Measurements from ENCODE around the gene SOX12. TPM values are rescaled to one million over a fixed set of nuclear protein-coding genes. Genes with fewer than 3 reads are reported as not detected.

Gene SOX12
- total RNA-seq, 1 experiment from 2014 or later: 12.7 TPM

GRCh38 chr20:297098-297924 is 28.0 kb upstream of the SOX12 start, which contains the start of gene ZCCHC3:
Gene ZCCHC3 (plus strand): TSS chr20:297570. CDS start chr20:297587, 17 bp downstream.
- Histone ChIP-seq H3K27ac (peak within 1 kb of the TSS; percentile 71), H3K36me3 (peaks cover 15% of the 10 kb centered on the region; the same call in 1 of the 2 replicates), H3K9me3 (replicated peaks) (no peaks in the 10 kb centered on the region), H3K4me3 (peak within 1 kb of the TSS; percentile 81), H3K27me3 (no peaks in the 10 kb centered on the region), H3K4me1 (no peaks in the 10 kb centered on the region)
- DNase-seq: peak; percentile 87 to 95

GRCh38 chr20:297925-298775 is 27.2 kb upstream of the SOX12 start:
- H3K27ac ChIP-seq: peak overlapping the region; percentile 71
- peak; percentile 58 to 63 for DNase-seq
- H3K9me3 ChIP-seq (replicated peaks): no peaks in the 10 kb centered on the region
- peak overlapping the region; percentile 81 for H3K4me3 ChIP-seq
- H3K36me3 ChIP-seq: peaks cover 15% of the 10 kb centered on the region; the same call in 1 of the 2 replicates
- no peaks in the 10 kb centered on the region for H3K4me1 ChIP-seq
- H3K27me3 ChIP-seq: no peaks in the 10 kb centered on the region

- DNase-seq: no peak
- H3K4me3 ChIP-seq: peak overlapping the region; percentile 81
- H3K4me1 ChIP-seq: no peaks in the 10 kb centered on the region
- H3K9me3 ChIP-seq (replicated peaks): no peaks in the 10 kb centered on the region
- H3K27ac ChIP-seq: no peak overlapping the region; the same call in 1 of the 2 replicates
- peaks cover 15% of the 10 kb centered on the region; the same call in 1 of the 2 replicates for H3K36me3 ChIP-seq
- no peaks in the 10 kb centered on the region for H3K27me3 ChIP-seq
Measured at GRCh38 chr20:298776-299391, 26.5 kb upstream of the SOX12 start.

DNA sequence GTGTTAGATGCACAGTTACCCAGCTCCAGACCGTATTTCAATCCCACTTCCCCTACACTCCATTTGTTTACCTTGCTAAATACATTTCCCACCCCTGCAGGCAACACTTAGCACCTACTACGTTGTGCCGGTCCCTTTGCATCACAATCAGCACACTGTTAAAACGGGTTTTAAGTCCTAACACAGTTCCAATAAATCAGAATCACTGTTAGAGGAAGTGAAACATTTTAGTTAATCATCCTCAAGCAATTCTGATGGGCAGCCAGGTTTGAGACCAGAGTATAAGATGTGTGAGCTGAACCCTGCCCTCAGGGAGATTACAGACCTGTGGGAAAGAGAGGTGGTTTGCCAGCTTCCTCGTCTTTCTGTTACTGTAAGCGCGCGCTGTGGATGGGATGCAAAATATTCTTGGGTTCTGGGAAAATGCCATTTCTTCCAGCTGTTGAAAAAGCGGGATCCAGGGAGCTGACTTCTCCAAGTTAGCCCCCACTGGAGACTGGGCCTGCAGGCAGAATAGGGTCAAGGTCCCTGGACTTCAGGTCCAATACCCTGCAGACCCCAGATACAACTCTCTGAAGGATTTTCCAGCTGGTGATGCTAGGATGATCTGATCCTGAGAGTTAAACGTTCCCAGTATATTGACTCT is 24.9 kb upstream of the SOX12 start:
- no peaks in the 10 kb centered on the region for H3K9me3 ChIP-seq (replicated peaks)
- no peak overlapping the region for H3K27ac ChIP-seq
- no peak for DNase-seq
- no peak overlapping the region for H3K4me3 ChIP-seq
- H3K27me3 ChIP-seq: no peaks in the 10 kb centered on the region
- peaks cover 15% of the 10 kb centered on the region; the same call in 1 of the 2 replicates for H3K36me3 ChIP-seq
- no peaks in the 10 kb centered on the region for H3K4me1 ChIP-seq

GRCh38 chr20:301886-302848 is 23.2 kb upstream of the SOX12 start:
- Histone ChIP-seq H3K4me3 (no peak overlapping the region), H3K9me3 (replicated peaks) (no peaks in the 10 kb centered on the region), H3K4me1 (no peaks in the 10 kb centered on the region), H3K27ac (no peak overlapping the region), H3K27me3 (no peaks in the 10 kb centered on the region), H3K36me3 (peaks cover 15% of the 10 kb centered on the region; the same call in 1 of the 2 replicates)
- no peak for DNase-seq

DNA sequence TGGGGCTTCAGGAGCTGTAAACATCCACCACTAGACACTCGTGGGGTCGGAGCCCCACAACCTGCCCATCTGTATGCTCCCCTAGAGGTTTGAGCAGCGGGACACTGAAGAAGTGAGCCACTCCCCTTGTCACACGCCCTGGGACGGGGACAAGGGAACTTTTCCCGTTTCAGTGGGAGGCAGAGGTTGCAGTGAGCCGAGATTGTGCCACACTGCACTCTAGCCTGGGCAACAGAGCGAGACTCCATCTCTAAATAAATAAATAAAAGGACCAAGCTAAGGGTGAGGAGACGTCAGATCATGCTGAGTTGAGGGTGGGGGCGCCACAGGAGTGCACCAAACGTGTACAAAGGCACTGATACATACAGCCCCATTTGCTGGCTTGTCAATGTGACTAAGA is 19.6 kb upstream of the SOX12 start:
- Histone ChIP-seq H3K27me3 (no peaks in the 10 kb centered on the region), H3K4me1 (peaks cover 6% of the 10 kb centered on the region), H3K4me3 (no peak overlapping the region), H3K27ac (no peak overlapping the region), H3K36me3 (no peaks in the 10 kb centered on the region), H3K9me3 (replicated peaks) (no peaks in the 10 kb centered on the region)
- DNase-seq: no peak

- Histone ChIP-seq H3K4me3 (no peak overlapping the region), H3K9me3 (replicated peaks) (no peaks in the 10 kb centered on the region), H3K4me1 (peaks cover 6% of the 10 kb centered on the region), H3K36me3 (no peaks in the 10 kb centered on the region), H3K27ac (no peak overlapping the region), H3K27me3 (no peaks in the 10 kb centered on the region)
- no peak for DNase-seq
Measured at GRCh38 chr20:308427-309038, 16.8 kb upstream of the SOX12 start.

DNA sequence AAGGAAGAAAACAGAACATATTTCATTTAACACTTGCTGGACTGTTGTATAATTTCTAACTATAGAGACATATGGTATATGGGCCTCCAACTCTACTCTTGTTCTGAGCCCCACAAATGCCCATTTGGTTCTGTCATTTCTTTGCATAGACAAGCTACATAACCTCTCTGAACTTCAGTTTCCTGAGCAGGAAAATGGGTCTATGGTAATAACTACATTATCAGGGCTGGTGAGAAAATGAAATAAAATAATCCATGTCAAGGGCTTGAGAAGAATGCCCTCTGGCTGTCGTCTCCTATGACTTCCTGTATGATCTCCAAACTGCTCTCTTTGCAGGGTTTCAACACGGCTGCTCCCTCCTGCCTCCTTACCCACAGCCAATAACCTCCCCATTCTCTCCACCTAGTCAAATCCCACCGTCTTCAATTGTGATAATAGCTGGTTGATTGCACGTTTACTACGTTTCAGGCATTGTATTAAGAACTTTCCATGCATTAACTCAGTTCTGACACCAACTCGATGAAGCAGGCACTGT is 16.0 kb upstream of the SOX12 start:
- peaks cover 6% of the 10 kb centered on the region for H3K4me1 ChIP-seq
- peak overlapping the region; percentile 60 for H3K4me3 ChIP-seq
- H3K36me3 ChIP-seq: no peaks in the 10 kb centered on the region
- H3K9me3 ChIP-seq (replicated peaks): no peaks in the 10 kb centered on the region
- peak overlapping the region; percentile 87 for H3K27ac ChIP-seq
- peak; percentile 14 to 57 for DNase-seq
- H3K27me3 ChIP-seq: no peaks in the 10 kb centered on the region

DNA sequence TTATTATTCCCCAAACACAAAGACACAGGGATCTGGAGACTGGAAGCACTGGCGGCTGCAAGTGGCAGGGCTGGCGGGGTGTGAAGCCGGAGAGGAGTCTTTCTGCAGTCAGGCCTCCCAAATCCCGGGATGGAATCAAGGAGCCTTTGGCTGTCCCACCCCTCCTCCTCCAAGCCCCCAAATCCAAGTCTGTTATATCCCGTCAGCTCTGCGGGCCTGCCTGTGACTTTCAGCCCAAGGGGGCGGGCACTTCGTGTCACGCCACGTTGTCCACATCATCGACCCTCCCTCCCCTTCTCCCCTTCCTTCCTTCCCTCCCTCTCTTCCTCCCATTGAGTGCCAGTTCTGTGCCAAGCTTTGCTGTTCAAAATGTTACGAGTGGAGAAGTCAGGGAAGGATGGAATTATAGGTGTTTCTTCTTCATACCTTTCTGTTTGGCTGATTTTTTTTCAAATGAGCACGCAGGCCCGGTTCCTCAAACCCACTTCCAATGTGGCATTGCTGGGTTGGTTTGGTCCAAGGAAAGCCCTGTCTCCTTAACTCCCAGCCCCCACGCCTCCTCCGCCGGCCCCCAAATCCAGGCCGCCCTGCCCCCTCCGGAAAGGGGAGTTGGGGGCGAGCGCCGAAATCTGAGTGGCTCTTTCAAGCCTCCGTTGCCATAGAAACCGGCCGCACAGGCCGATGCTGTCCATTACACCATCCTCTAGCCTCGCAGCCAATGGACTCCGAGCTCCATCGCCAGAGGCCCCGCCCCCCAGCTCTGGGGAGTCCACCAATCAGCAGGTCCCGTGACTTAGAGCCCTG is 15.3 kb upstream of the SOX12 start:
- H3K27ac ChIP-seq: peak overlapping the region; percentile 87
- no peaks in the 10 kb centered on the region for H3K27me3 ChIP-seq

DNA sequence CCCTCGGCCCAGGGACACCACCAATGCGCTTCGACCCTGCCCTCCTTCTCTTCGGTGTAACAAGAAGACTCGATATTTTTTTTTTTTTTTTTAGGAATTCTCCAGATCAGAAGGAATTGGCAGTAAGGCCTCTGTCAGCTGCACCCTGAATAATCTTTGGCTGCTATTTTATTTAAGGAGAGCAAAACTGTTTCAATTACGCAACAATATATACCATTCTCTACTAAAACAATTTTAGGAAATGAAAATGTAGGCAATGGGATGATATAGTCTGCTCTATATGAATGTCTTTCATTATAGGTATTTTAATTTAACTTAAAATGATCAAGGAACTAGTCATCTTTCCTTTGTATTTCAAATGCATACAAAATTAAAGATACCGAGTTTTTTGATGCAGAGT is 14.7 kb upstream of the SOX12 start:
- no peak overlapping the region for H3K27ac ChIP-seq
- DNase-seq: no peak

More for the DNA sequence above, 15.3 kb upstream of the SOX12 start:
- peaks cover 6% of the 10 kb centered on the region for H3K4me1 ChIP-seq
- H3K36me3 ChIP-seq: no peaks in the 10 kb centered on the region
- H3K9me3 ChIP-seq (replicated peaks): no peaks in the 10 kb centered on the region
- H3K4me3 ChIP-seq: peak overlapping the region; percentile 60
- peak; percentile 99 to 100 for DNase-seq

GRCh38 chr20:311609-312008 is 13.7 kb upstream of the SOX12 start:
- no peaks in the 10 kb centered on the region for H3K9me3 ChIP-seq (replicated peaks)
- H3K27me3 ChIP-seq: no peaks in the 10 kb centered on the region
- H3K4me1 ChIP-seq: peaks cover 6% of the 10 kb centered on the region
- no peak overlapping the region for H3K4me3 ChIP-seq
- no peak for DNase-seq
- H3K27ac ChIP-seq: no peak overlapping the region
- H3K36me3 ChIP-seq: no peaks in the 10 kb centered on the region

More for the DNA sequence above, 14.7 kb upstream of the SOX12 start:
- Histone ChIP-seq H3K4me3 (peak overlapping the region; percentile 18; the same call in 1 of the 2 replicates), H3K27me3 (no peaks in the 10 kb centered on the region), H3K36me3 (no peaks in the 10 kb centered on the region), H3K4me1 (peaks cover 6% of the 10 kb centered on the region), H3K9me3 (replicated peaks) (no peaks in the 10 kb centered on the region)

DNA sequence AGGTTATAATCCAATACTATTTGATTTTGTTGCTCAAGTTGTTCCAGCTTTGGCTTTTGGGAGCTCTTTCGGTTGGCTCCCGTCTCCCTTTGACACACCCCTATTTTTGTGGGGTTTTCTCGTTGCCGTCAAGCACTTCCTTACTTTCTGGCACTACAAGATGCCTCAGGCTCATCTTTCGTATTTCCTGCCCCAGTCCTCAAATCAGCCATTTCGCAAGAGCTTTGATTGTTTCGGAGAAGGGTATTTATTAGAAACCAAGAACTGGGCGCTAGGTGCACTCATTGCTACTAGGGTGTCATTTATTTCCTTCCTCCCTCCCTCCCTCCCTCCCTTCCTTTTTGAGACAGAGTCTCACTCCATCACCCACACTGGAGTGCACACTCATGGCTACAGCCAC is 13.3 kb upstream of the SOX12 start:
- H3K27ac ChIP-seq: no peak overlapping the region
- H3K36me3 ChIP-seq: no peaks in the 10 kb centered on the region
- DNase-seq: no peak
- H3K4me3 ChIP-seq: no peak overlapping the region
- H3K27me3 ChIP-seq: no peaks in the 10 kb centered on the region
- peaks cover 6% of the 10 kb centered on the region for H3K4me1 ChIP-seq
- no peaks in the 10 kb centered on the region for H3K9me3 ChIP-seq (replicated peaks)

Data from SJCRH30 (cell line).